ENCODE data around the gene RWDD3. TPM values are rescaled to one million over a fixed set of nuclear protein-coding genes. Genes with fewer than 3 reads are reported as not detected.

The RWDD3 gene
- total RNA-seq, 1 donor from 2014 or later, result 12.3 TPM

GRCh38 chr1:95208876-95209275 lies 25.1 kb upstream of the RWDD3 start:
- TF ChIP-seq, protein P1, sequence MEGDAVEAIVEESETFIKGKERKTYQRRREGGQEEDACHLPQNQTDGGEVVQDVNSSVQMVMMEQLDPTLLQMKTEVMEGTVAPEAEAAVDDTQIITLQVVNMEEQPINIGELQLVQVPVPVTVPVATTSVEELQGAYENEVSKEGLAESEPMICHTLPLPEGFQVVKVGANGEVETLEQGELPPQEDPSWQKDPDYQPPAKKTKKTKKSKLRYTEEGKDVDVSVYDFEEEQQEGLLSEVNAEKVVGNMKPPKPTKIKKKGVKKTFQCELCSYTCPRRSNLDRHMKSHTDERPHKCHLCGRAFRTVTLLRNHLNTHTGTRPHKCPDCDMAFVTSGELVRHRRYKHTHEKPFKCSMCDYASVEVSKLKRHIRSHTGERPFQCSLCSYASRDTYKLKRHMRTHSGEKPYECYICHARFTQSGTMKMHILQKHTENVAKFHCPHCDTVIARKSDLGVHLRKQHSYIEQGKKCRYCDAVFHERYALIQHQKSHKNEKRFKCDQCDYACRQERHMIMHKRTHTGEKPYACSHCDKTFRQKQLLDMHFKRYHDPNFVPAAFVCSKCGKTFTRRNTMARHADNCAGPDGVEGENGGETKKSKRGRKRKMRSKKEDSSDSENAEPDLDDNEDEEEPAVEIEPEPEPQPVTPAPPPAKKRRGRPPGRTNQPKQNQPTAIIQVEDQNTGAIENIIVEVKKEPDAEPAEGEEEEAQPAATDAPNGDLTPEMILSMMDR (IDR thresholded peaks at IDR 0.05; ENCODE audit: insufficient read depth, low read length, poor library complexity, severe bottlenecking), result no peak
- Histone ChIP-seq H3K36me3 (ENCODE audit: control insufficient read depth, insufficient read depth, low read length) (no peaks in the 10 kb centered on the region), H3K27me3 (ENCODE audit: control insufficient read depth, insufficient read depth, low read length) (no peaks in the 10 kb centered on the region), H3K4me3 (ENCODE audit: low read depth, low read length) (no peak overlapping the region)
- DNase-seq (ENCODE audit: low read depth), result no peak

- Histone ChIP-seq H3K4me3 (ENCODE audit: low read depth, low read length) (no peak overlapping the region), H3K36me3 (ENCODE audit: control insufficient read depth, insufficient read depth, low read length) (no peaks in the 10 kb centered on the region), H3K27me3 (ENCODE audit: control insufficient read depth, insufficient read depth, low read length) (no peaks in the 10 kb centered on the region)
- TF ChIP-seq, protein P1 (IDR thresholded peaks at IDR 0.05; ENCODE audit: insufficient read depth, low read length, poor library complexity, severe bottlenecking), result no peak
- no peak for DNase-seq (ENCODE audit: low read depth)
Measured at GRCh38 chr1:95209291-95209690, 24.7 kb upstream of the RWDD3 start.

DNA sequence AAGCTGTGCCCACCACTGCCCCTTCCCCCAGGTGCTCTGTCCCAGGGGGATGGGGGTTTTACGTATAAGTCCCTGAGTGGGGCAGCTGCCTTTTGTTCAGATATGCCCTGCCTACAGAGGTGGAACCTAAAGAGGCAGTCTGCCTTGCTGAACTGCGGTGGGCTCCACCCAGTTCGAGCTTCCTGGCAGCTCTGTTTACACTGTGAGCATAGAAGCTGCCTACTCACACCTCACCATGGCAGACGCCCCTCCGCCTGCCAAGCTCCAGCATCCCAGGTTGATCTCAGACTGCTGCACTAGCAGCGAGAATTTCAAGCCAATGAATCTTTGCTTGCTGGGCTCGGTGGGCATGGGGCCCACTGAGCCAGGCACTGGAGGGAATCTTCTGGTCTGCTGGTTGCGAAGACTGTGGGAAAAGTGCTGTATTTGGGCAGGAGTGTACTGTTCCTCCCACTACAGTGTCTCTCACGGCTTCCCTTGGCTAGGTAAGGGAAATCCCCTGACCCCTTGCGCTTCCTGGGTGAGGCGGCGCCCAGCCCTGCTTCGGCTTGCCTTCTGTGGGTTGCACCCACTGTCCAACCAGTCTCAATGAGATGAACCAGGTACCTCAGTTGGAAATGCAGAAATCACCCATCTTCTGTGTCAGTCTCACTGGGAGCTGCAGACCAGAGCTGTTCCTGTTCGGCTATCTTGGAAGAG lies 17.6 kb upstream of the RWDD3 start:
- Histone ChIP-seq H3K27me3 (ENCODE audit: control insufficient read depth, insufficient read depth, low read length) (no peaks in the 10 kb centered on the region), H3K4me3 (ENCODE audit: low read depth, low read length) (no peak overlapping the region), H3K36me3 (ENCODE audit: control insufficient read depth, insufficient read depth, low read length) (no peaks in the 10 kb centered on the region)
- TF ChIP-seq, protein P1 (IDR thresholded peaks at IDR 0.05; ENCODE audit: insufficient read depth, low read length, poor library complexity, severe bottlenecking), result no peak
- DNase-seq (ENCODE audit: low read depth), result no peak

DNA sequence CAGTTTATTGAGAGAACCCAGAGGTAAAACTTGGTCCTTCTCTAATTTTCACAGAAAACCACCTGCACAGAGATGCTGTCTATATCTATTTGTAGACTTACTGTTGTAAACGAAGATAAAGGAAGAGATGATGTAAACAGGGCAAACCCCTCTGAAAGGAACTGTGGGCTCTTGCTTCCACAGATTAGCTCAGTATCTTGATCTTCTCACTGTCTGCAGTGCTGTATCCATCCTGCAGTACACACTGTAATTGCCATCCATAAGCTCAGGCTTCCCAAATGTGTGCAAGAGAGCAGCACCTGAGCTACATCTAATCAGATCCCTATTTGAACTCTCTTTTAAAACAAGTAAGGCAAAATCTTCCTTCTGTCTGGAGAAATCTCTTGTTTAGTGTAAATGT lies 16.6 kb upstream of the RWDD3 start:
- Histone ChIP-seq H3K4me3 (ENCODE audit: low read depth, low read length) (no peak overlapping the region), H3K27me3 (ENCODE audit: control insufficient read depth, insufficient read depth, low read length) (no peaks in the 10 kb centered on the region), H3K36me3 (ENCODE audit: control insufficient read depth, insufficient read depth, low read length) (no peaks in the 10 kb centered on the region)
- TF ChIP-seq, protein P1 (IDR thresholded peaks at IDR 0.05; ENCODE audit: insufficient read depth, low read length, poor library complexity, severe bottlenecking), result no peak
- DNase-seq (ENCODE audit: low read depth), result no peak

GRCh38 chr1:95219407-95219806 lies 14.6 kb upstream of the RWDD3 start:
- H3K4me3 ChIP-seq (ENCODE audit: low read depth, low read length), result no peak overlapping the region
- no peaks in the 10 kb centered on the region for H3K36me3 ChIP-seq (ENCODE audit: control insufficient read depth, insufficient read depth, low read length)
- DNase-seq (ENCODE audit: low read depth), result no peak
- TF ChIP-seq, protein P1 (IDR thresholded peaks at IDR 0.05; ENCODE audit: insufficient read depth, low read length, poor library complexity, severe bottlenecking), result no peak
- no peaks in the 10 kb centered on the region for H3K27me3 ChIP-seq (ENCODE audit: control insufficient read depth, insufficient read depth, low read length)

- Histone ChIP-seq H3K27me3 (ENCODE audit: control insufficient read depth, insufficient read depth, low read length) (no peaks in the 10 kb centered on the region), H3K36me3 (ENCODE audit: control insufficient read depth, insufficient read depth, low read length) (no peaks in the 10 kb centered on the region)
- no peak for DNase-seq (ENCODE audit: low read depth)
Measured at GRCh38 chr1:95221306-95221705, 12.7 kb upstream of the RWDD3 start.

More at GRCh38 chr1:95221306-95221705, 12.7 kb upstream of the RWDD3 start:
- TF ChIP-seq, protein P1 (IDR thresholded peaks at IDR 0.05; ENCODE audit: insufficient read depth, low read length, poor library complexity, severe bottlenecking), result no peak
- H3K4me3 ChIP-seq (ENCODE audit: low read depth, low read length), result no peak overlapping the region
